Coronary artery (tissue), 2 donors: ENCODE results near the gene CYP46A1.

Source experiments
- DNase-seq: peaks from one replicate; pipeline ENCODE4 v3.0.0-alpha.2; 2017; ENCODE audit warnings: low spot score
- H3K27ac ChIP-seq, 2 donors: fragments of 200-600 bp; sonication (generic); one replicate each; pipeline ENCODE4 v1.5.1; 2016 to 2019
- H3K4me3 ChIP-seq: fragments of 200-600 bp; sonication (generic); 2 replicates; pipeline ENCODE4 v1.5.1; 2016; ENCODE audit warnings: mild to moderate bottlenecking, moderate library complexity
- CTCF ChIP-seq: fragments of 200-600 bp; sonication (generic); IDR thresholded peaks from one replicate; pipeline ENCODE4 v1.5.1; 2019; ENCODE audit warnings: antibody characterized with exemption

Gene CYP46A1

GRCh38 chr14:99698236-99698635 lies 14.1 kb downstream of the CYP46A1 start:
- Histone ChIP-seq H3K4me3 (no peak overlapping the region), H3K27ac (no peak overlapping the region)
- TF ChIP-seq CTCF: no peak
- DNase-seq: no peak

GRCh38 chr14:99698642-99699041 lies 14.5 kb downstream of the CYP46A1 start:
- no peak overlapping the region for H3K27ac ChIP-seq
- no peak for TF ChIP-seq CTCF
- no peak overlapping the region for H3K4me3 ChIP-seq
- no peak for DNase-seq

- TF ChIP-seq CTCF: no peak
- no peak overlapping the region for H3K27ac ChIP-seq
- no peak overlapping the region for H3K4me3 ChIP-seq
- DNase-seq: no peak
Observed at GRCh38 chr14:99699085-99699760, 15.1 kb downstream of the CYP46A1 start.

GRCh38 chr14:99699861-99700260 lies 15.8 kb downstream of the CYP46A1 start:
- Histone ChIP-seq H3K4me3 (no peak overlapping the region), H3K27ac (no peak overlapping the region)
- DNase-seq: no peak
- no peak for TF ChIP-seq CTCF

GRCh38 chr14:99700379-99700778 lies 16.3 kb downstream of the CYP46A1 start:
- DNase-seq: no peak

GRCh38 chr14:99701260-99701659 lies 17.2 kb downstream of the CYP46A1 start:
- no peak for DNase-seq
- H3K27ac ChIP-seq: no peak overlapping the region
- TF ChIP-seq CTCF: no peak
- H3K4me3 ChIP-seq: no peak overlapping the region

More at GRCh38 chr14:99700379-99700778, 16.3 kb downstream of the CYP46A1 start:
- H3K27ac ChIP-seq: no peak overlapping the region
- no peak overlapping the region for H3K4me3 ChIP-seq
- TF ChIP-seq CTCF: no peak

- Histone ChIP-seq H3K27ac (no peak overlapping the region), H3K4me3 (no peak overlapping the region)
- no peak for TF ChIP-seq CTCF
- no peak for DNase-seq
Observed at GRCh38 chr14:99702115-99702514, 18.0 kb downstream of the CYP46A1 start.
